ENCODE measurements around the gene FBXW4.

Gene FBXW4

DNA sequence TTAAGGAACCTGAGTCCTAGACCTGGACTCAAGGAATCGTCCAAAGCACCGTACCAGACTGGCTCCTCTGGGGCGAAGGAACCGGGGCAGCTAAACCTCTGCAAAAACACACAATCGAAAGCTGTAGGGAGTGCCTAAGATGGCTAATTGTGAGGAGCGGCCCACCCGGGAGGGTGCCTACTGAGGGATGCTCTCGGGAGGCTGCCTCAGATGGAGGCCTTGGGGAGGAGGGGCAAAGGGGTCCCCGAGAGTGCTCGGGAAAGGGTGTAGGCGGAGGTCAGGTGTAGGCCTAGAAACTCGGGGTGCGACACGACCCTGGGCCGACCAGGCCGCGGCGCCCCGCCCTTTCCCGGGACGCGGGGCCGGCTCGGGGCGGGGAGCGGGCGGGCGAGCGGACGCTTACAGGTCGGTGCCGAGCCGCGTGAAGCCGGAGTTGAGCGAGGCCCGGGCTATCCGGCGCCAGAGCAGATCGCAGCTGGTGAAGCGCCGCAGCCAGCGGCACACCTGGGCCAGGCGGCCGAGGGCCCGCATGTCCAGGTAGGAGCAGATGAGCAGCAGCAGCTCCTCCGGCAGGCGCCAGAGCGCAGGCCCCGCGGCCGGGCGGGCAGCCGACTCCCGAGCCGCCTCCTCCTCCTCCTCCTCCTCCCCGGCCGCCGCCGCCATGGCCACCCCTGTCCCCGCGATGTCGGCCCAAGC, 844 bp downstream of the FBXW4 start:
- peak; percentile 52 for DNase-seq

DNA sequence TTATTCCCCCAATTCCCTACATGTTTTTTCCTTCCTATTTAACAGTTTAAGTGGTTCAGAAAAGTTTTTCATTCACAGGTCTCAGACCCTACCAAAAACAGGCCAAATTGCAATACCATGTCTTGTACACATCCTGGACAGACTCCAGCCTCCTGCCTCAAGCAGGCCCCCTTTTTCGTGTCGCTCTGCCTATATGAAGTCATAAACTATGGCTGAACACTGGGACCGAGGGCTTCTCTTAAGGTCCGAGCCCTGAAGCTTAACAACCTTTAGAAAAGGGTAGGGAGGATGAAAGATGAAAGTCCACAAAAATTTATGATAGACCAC, 1.4 kb downstream of the FBXW4 start:
- peak; percentile 62 for DNase-seq

- DNase-seq, result no peak
Observed at GRCh38 chr10:101691081-101691480, 3.9 kb downstream of the FBXW4 start.

DNA sequence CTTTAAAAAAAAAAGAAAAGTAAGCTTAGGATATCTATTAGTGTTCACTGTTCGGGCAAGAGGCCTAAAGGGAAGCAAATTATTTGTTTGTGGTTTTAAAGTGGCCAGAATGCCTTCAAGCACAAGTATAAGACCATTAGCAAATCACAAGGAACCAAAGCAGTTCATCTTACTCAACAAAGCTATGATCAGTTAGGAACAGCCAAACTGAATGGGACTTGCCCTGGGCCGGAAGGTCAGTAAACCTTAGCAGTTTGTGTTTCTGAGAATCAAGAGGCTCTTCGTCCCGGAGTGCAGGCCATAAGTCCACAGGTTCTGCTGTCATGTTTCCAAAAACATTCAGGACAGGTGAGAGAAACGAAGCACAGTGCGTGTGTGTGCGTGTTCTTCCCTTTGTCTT, 4.5 kb downstream of the FBXW4 start:
- DNase-seq, result no peak

DNA sequence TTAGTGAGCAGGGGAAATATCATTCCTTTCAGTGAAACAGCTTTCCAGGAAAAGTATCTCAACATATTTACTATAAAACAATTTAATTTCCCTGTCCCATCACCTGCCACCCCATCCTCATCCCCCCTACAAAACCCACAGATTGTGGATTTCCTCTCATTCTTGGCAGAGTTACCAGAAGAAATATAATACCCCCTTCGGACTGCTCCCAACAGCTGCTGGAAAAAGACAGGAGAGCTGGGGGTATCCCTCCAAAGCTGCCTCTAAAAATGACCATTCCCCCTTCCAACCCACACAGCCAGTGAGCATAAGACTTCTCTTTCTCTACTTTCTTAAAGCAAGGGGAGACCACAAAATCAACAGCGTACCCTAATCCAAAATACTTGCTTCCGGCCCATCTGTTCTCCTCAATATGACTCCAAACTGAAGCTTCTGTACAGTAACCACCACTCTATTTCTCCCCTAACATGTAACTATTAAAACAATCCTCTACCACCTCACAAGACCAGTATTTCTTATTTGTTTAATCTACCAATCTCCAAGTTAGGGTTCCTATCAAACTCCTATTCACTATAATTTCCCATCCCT, 7.8 kb downstream of the FBXW4 start:
- peak; percentile 24 for DNase-seq

- peak; percentile 5 for DNase-seq
Observed at GRCh38 chr10:101686133-101686925, 8.6 kb downstream of the FBXW4 start.

GRCh38 chr10:101684782-101685181, 10.2 kb downstream of the FBXW4 start:
- DNase-seq, result no peak

- DNase-seq, result no peak
Observed at GRCh38 chr10:101683276-101683675, 11.7 kb downstream of the FBXW4 start.

DNA sequence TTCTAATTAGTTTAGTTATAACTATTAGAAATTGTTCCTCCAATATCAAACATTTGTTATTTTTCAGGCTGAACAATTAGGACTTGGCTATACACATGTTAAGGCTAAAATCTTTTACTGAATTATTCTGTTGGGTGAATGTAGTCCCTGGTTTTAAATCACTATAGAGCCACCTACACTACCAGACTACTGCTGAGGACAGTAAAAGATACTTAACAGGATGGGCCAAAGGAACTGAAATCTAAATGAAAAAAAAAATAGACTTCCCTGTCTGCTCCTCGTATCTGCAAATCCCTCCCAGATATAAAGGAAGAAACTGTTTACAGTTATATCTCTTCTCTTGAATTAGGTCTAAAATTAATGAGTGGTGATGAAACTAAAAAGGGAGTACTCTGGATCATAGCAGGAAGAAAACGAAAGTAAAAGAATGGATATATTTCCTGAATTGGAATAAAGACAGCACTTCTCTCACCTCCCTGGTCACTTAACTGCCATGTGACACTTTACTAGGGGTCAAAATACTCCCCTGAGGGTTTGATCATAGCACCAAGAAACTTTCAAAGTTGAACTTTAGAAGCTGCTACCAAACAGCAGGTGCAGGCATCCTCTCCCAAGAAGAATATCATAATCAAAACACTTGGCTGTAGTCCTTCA, 12.7 kb downstream of the FBXW4 start:
- no peak for DNase-seq

GRCh38 chr10:101676565-101676964, 18.4 kb downstream of the FBXW4 start:
- no peak for DNase-seq

DNA sequence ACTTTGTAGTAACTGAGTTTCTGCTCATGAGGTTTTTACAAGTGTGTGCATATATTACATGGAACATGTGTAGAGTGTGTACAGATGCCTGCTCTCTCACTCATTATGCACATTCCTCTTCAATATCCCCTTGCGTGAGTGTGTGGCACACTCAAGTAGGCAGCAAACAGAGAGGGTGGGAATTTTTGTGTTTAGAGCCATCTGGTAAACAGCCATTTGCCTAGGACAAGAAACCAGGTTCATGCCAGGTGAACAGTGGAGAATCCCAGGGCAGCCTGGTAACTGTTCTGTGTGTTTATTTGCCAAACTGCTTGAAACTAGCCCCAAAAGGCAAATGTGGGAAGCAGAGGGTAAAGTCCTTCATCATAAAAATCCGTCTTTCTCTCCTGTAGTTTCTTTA, 19.9 kb downstream of the FBXW4 start:
- no peak for DNase-seq

DNA sequence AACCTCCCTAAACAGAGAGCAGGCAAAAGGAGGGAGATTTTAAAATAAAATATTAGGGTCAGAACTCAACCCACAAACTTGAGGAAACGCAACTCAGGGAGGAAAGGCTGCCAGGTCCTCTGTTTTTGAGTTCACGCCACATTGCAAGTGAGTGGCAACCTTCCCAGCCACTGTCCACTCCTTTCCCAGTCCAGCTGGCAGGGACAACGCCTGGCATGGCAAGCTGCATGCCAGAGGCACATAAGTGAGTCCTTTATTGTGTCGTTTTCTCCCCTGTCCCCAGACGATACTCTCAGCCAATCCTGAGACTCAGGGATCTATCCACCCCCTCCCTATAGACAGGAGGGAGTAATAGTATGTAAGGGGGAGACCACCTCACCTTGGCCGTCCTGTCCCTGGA, 22.4 kb downstream of the FBXW4 start:
- no peak for DNase-seq

DNA sequence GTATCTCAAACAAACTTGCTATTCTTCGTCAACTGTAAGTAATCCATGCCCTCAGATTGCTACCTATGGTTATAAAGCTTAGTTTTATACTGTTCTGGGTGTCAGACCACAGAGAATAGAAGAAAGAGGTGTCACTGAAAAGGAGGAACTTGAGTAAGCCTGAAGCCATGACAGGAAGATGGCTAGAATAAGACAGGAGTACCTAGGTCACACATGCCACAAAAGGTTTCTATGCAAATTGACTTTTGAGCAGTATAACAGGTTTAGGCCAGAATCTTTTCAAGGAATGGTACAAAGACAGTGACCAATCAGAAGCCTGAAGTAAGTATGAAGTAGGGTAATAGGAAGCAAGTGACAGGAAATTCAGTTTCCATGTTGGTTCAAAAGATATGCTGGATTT, 23.5 kb downstream of the FBXW4 start:
- no peak for DNase-seq

DNA sequence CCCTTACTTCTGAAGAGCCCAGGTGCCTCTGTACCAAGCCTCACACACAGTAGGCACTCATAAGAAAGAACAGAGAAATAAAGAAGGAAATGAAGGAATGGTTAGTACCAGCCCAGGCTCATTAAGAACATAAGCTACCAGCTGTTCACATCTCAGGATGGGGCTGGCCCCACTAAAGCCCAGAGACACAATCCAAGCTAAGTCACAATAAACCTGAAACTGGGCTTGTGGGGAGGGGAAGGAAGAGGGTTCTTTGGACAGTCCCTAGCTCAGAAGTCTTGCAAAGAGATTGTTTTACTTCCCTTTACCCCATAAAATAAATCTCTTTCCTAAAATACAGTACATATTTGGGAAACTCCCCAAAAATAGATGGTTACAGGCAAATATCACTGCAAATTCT, 24.3 kb downstream of the FBXW4 start:
- no peak for DNase-seq

DNA sequence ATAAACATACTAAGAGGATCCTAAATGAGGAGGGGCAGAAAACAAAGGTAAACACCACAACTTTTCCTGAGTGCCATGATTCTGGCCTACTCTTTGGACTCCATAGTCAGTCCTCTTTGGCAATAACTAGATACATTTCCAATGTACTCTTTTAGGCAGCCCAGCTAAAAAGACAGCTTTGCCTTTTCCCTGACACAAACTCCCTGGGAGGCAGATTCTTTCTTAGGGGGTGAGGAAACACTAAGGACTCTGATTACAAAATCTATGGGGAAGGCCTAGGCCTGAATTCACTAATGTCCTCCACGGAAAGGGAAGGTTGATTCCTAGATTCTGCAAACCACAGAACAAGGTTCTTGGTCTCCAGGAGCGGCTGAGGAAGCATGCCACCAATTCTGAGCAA, 25.8 kb downstream of the FBXW4 start:
- no peak for DNase-seq

DNA sequence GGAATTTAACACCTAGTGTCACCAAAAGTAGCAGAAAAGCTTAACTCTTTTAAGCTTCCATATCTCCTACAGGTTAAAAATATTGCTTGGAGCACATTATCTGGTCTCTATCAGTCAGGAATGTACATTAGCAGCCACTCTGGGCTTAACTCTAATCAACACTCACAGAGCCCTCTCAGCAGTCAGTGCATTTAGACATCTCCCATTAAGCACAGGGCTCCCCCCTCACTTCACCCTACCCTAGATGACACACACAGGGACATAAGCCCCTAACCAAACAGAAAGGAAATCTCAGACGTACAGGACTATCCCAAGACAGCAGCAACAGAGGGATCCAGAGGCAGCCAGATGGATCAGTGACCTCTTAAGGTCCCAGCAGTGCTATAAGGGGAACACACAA, 26.4 kb downstream of the FBXW4 start:
- no peak for DNase-seq

- no peak for DNase-seq
Observed at GRCh38 chr10:101666083-101666482, 28.9 kb downstream of the FBXW4 start.

DNA sequence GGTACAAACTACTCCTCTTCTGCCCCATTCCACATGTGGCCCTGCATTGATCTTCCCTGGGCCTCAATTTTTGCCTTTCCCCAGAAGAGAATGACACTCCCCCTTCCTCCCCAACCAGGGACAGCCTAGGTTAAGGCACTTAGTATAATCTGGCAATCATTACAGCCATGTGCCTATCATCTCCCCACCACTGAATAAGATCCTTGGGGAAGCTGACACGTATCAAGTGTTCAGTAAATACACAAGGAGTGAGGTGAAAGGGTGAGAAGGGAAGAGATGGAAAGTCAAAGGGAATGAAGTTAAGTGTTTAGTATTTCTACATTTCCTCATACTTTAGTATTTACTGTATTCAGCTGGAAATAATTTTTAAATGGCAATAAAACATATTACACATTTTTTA, 31.9 kb downstream of the FBXW4 start:
- no peak for DNase-seq

- DNase-seq, result no peak
Observed at GRCh38 chr10:101660256-101660655, 34.7 kb downstream of the FBXW4 start.

DNA sequence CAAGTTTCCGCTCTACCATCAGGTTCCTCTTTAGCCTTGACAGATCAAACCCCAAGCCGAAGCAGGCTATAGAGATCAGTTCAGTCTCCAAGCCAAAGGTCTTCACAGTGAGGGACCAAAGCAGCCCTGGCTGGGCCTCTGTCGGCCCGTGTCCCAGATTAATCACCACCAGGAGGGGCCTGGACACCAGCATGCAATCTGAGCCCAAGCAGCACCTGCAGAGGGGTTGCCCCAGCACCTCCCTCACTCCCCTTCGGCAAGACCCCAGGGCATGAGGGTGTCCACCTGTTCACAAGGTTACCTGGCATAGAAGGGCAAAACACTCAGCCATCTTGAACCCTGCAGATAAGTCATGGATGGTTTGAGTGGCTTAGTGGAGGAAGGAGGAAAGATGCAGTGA, 36.0 kb downstream of the FBXW4 start:
- DNase-seq, result no peak

DNA sequence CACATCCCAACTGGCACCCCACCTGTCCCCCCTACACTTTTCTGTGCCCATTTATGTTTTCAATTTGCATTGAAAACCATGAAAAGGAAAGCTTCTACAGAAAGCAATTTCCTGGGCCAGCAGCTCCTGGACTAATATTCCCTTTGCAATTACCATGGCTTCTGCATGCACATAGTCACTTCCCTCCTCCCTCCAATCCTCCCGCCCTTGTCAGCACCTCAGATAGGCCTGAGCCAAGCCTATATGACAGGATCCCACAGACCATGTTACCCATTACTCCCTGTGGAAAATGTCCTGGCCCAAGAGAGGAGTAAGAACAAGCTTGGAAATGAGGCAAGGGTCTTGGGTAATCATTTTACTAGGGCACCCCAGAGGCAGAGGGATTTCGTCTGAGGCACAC, 38.1 kb downstream of the FBXW4 start:
- DNase-seq, result no peak

GRCh38 chr10:101655570-101655969, 39.4 kb downstream of the FBXW4 start:
- peak; percentile 5 for DNase-seq

DNA sequence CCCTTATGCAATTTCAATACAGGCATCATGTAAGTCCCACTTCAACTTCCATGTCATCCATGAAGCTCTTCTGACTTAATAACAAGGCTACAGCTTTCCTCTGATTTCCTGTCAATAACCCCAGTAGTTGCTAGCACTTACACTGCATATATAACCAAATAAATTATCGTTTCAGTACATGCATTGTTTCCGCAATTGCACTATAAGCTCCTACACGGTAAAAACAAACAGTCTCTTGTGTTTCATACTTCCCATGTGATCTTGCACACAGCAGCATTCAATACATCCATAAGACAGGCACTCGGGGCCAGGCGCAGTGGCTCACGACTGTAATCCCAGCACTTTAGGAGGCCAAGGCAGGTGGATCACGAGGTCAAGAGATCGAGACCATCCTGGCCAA, 41.4 kb downstream of the FBXW4 start:
- no peak for DNase-seq

- no peak for DNase-seq
Observed at GRCh38 chr10:101651336-101651735, 43.6 kb downstream of the FBXW4 start.
